Cortex of kidney (tissue), 1 donor: ENCODE data around the gene CEP170B.
"Not testable (repeated sequence)": the region's sequence is repeated elsewhere in the genome, so short reads cannot be mapped to it uniquely, and the experiment has no call there.

ENCODE experiments used
- DNase-seq: peaks from one replicate; lab custom pipeline; 2025; lab: John Stamatoyannopoulos, UW

CEP170B gene

DNA sequence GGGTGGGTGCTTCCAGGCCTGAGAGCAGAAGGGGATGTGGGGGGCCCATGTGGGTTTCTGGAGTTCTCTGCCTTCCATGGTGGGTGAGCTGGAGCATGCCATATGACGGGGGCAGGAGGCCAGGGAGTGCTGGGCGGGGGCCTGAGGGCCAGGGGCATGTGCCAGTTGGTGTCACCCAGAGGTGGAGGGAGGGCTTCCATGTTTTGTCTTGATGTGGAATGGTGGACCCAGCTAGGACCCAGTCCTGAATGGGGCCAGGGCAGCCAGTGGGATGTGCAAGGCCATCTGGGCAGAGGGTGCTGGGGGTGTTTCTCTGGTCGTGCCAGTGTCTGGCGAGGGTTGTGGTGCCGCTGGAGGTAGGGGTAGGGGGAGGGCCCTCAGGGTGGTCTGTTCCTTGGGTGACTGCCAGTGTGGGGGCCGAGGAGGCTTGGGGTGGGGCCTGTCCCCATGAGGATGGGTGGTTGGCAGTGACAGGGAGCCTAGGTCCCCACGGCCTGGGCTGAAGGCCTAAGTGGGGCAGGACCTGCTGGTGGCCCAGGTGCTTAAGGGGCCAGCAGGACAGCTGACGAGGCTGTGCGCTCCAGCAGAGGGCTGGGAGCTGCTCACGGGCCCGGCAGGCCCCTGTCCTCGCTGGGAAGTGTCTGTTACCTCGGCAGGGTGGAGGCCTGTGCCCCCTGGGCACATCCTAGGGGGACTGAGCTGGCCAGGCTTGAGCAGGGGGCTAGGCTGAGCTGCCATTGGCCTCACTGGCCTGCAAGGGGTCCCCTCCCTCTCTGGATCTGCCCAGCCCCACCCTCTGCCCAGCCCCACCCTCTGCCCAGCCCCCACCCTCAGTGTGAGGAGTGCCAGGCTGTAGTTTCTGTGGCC, 26.8 kb downstream of the CEP170B start:
- no peak for DNase-seq

DNA sequence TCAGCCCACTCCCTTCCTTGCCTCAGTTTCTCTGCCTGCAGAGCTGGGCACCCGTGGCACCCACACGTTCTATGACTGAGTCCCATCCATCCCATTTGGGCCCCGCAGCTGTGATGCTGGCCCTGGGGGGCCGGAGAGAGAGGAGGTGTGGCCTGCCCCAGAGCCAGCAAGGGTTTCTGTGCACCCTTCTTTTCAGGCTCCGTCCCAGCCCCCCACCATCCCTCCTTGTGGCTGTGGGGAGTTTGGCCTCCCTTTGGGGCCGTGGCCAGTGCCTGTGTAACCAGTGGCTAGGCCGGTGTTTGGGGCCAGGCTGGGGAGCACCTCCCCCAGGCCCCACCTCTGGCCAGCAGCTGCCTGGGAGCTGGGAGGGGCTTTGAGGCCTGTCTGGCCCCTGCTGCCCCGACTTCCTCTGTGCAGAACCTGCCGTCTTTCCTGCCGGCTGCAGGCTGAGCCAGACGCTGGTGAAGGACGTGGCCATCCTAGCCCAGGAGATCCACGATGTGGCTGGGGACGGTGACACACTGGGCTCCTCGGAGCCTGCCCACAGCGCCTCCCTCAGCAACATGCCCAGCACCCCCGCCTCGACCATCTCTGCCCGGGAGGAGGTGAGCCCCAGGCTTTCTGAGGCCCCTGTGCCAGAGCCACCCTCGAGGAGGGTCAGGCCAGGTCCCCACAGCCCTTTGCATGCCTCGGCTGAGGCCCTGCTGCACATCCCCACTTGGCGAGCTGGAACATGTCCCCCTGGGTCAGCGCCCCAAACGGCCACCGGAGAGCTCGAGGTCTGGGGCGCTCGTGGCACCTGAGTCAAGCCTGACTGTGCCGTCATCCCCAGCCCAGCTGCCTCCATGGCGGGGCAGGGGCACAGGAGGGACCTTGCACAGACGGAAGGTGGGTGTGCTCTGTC, 27.7 kb downstream of the CEP170B start:
- DNase-seq: no peak

DNA sequence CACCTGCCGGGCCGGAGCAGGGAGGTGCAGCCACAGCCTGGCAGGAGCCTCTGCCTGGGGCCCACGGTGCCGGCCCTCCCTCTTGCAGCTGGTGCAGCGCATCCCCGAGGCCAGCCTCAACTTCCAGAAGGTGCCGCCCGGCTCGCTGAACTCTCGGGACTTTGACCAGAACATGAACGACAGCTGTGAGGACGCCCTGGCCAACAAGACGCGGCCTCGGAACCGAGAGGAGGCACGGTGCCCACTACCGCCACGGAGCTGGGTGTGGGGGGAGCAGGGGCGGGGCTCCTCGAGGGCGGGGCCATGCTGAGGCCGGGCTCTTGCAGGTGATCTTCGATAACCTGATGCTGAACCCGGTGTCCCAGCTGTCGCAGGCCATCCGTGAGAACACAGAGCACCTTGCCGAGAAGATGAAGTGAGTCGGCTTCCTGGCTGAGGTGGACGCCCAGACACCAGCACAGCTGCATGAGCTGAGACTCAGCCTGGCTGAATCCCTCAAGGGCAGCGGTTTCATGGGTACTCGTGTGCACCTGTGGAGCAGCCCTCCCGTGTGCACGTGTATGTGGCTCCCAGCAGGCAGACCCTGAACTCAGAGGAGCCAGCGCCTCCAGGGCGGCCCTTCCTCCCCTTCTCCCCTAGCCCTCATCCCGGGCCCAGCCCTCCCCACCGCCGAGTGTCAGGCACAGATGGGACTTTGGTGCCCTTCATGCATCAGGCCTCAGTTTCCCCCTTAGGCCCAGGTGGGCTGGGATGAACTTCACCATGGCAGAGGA, 28.6 kb downstream of the CEP170B start:
- DNase-seq: no peak

DNA sequence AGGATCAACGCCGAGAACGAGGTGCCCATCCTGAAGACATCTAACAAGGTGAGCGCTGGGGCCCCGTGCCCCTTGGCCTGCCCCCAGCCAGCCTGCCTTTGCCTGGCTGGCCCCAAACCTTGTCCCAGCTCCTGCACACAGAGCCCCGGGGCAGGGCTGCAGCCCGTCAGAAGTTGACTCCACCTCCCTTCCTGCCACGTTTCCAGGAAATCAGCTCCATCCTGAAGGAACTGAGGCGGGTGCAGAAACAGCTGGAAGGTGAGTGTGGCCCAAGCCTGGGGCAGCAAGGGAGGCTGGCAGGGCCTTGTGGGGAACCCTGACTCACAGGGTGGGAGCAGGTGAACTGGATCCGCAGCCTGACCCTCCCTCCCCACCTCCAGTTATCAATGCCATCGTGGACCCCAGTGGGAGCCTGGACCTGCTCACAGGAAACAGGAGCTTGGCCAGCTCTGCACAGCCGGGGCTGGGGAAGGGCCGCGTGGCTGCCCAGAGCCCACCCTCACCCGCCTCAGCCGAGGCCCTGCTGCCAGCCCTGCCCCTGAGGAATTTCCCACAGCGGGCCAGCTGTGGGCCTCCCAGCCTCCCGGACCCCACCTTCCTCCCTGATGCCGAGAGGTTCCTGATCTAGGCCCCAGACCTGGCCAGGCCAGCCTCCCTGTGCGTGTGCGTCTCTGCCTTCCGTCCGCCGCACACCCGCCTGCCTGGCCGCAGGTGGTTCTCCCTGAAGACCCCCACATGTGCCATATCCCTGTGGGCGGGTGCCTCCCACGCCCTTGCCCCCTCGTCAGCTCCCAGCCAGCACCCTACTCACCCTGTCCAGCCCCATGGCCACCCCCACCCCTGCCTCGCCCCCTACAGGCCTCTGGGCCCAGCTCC, 29.5 kb downstream of the CEP170B start:
- DNase-seq: no peak

DNA sequence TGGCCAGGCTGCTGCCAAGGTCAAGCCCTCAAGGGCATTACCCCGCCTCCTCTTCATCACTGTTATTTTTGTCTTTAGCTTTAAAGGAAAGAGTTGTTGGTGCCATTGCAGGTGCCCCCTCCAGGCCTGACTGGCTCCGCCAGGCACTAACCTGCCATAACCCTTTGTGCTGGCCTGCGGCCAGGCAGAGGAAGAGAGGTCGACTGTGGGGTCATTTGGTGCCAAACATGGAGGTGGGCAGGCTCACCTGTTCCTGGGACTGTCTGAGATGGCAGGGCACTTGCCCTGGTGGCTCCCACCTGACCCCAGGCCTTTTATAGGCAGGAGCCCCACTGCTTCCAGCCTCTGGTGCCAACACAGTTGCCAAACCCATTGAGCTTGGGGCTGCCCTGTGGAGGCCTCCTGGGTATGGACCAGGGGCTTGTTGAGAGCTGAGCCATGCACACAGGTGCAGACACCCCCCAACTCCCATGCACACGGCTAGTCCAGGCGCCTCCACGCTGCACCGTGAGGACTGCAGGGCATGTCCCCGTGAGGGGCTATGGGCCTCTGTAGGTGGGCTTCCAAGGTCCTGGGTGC, 30.2 kb downstream of the CEP170B start:
- DNase-seq: no peak

DNA sequence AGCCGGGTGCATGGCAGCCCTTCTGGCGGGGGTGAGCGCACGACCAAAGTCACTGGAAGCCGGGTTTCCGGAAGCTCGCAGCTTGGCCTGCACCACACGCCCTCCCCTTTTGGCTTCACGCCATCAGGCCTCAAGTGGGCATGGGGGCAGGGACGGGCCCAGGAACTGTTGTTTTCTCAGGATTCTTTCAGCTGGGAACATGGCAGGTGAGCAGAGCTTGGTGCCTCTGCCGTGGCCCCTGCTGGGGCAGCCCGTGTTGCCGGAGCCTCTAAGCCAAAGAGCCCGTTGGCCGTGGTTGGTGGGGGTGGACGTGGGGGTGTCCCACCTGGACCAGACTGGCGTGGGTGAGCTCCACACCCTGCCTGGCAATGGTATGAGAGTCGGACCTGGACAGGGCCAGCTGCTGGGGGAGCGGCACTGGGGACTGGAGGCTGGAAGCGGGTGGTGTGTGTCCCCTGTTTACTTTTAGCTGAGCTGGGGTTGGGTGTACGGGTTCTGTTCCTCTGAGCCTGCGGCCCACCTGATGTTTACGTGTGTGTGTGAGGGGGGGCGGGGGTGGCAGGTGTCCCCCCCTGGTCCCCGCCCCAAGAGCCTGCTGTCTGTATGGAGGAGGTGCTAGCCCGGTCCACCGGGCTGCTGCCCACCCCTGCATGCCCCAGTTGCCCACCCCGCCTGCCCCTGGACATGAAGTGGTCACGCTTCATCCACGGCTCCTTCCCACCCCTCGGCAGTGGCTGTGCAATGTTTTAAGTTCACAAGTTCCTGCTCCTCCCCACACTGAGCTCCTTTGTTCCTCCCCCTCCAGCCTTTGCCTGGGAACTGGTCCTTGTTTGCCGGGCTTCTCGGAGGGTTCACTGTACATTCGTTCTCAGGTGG, 31.0 kb downstream of the CEP170B start:
- DNase-seq: no peak

DNA sequence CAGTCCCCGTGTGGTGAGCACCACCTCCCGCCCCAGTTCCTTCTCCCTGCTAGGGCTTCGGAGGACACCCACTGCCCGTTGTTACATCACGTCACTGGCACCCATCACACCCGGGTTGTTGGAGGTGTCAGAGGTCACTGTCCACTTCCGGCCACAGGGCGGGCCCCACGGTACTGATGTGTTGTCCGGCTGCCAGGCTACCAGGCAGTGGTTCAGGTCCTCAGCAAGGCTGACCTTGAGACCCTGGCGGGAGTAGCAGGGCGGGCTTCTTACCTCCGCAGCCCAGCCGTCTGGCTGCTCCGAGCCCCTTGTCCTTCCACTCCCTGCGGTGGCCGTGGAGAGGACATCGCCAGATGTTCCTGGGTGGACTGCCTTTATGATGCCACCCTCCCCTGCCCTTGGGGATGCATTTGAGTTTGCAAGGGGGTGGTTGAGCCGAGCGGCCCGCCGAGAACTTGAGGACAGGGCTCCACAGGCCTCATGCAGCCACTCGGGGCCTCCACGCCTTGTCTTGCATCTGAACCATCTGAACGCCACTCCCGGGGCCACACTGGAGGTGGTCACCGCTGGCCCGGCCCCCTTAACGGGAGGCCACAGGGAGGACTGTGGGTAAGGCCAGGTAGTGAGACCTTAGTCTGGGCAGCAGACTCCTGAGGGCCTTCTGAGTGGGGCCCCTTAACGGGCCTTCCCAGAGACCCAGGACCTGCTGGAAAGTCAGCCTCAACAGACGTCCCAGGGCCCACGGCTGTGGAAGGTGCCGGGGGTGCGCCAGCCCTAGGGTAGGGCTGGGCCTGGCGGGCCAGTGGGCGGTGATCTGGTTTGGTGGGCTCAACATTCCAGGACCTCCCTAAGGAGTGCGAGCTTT, 32.5 kb downstream of the CEP170B start:
- no peak for DNase-seq

DNA sequence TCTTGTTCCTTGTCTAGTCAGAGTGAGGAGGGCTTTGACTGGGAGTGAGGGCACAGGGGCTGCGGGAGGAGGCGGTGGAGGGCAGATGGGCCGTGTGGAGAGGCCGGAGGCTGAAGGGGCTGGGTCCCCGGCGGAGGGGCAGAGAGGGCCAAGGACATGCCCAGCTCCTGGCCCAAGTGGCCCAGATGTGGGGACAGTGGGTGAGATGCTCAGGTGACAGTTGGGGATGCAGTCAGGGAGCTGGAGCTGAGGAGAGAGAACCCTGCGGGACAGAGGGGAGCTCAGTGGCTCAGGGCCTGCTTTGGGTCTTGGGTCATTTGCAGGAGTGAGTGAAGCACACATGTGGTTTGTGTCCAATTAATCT, 33.1 kb downstream of the CEP170B start:
- no peak for DNase-seq

DNA sequence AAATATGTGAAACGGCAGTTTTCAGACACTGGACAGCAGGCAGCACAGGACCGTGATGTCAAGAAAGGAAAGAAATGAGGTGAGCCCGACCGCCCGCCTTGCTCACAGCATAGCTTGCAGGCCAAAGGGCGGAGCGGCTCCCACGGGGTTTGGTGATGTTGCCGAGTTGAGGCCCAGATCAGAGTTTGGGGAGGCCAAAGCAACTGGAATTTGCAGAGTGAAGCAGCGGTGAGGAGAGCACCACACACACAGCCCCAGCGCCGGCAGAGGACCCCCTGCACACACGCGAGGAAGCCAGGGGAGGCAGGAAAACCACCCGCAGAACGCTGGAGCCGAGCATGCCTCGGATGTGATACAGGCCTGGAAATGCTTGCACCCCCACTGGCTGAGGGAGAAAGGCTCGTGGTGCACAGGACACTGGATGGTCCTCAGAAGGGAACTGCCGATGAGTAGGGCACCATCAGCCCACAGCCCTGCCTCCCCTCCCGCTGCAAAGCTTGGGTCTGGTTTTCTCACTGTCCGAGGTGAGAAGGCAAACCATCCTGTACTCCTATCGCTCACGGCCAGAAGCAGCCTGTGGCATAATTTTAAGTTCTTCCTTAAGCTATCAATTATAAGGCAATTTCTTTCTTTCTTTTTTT, 33.9 kb downstream of the CEP170B start:
- DNase-seq: no peak

DNA sequence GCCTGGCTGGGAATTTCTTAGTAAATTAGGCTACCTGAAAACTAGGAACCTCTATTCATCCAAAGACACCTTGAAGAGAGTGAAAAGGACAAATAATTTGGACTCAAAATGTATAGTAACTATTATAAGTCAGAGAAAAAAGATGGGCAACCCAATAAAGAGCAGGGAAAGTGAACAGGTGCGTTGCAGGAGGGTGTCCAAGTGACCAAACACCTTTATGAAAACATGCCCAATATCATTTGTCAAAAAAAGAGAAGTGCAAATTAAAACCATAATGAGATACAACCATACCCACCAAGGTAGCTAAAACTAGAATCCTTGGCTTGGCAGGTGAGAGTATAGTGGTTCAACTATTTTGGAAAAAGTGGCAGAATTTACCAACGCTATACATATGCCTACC, 34.7 kb downstream of the CEP170B start:
- no peak for DNase-seq

DNA sequence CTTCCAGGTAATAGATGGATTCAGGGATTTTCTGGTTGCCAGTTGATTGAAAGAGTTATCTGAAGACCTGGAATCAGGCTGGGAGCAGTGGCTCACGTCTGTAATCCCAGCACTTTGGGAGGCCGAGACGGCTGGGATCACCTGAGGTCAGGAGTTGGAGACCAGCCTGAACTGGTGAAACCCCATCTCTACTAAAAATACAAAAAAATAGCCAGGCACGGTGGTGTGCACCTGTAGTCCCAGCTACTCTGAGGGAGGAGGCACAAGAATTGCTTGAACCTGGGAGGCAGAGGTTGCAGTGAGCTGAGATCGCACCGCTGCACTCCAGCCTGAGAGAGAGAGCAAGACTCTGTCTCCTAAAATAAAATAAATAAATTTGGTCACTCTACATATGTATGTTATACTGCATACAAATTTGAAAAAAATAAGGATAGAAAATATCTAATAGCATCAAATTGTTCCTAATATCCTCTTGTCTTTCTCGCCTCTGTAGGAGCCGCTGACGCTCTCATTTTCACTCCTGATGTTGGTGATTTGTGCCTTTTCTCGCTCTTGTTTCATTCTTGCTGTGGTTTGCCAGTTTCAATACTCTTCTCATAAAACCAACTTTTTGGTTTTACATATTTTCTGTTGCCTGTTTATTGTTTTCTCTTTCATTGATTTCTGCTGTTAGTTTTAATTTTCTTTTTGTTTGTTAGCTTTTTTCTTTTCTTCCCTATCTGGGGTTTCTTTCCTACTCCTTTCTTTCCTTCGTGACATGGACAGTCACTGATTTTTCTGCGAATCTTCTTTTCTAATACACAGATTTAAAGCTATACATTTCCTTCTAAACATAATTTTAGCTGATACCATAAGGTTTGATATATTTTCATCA, 35.8 kb downstream of the CEP170B start:
- no peak for DNase-seq

DNA sequence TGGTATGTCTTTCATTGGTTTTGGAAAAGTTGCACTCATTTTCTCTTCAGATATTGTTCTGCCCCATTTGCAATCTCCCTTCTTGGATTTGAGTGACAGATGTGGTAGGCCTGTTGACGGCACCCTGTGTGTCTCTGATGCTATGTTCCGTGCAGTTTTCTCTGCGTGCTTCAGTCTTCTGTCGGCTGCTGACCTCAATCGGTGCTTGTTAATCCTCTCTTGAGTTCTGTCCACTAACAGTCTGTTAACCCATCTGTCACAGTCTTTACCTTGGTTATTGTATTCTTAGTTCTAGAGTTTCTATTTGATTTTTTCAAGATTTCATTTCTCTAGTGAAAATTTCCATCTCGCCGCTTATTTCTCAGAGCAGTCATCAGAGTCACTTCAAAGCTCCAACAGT, 38.9 kb downstream of the CEP170B start:
- DNase-seq: no peak

DNA sequence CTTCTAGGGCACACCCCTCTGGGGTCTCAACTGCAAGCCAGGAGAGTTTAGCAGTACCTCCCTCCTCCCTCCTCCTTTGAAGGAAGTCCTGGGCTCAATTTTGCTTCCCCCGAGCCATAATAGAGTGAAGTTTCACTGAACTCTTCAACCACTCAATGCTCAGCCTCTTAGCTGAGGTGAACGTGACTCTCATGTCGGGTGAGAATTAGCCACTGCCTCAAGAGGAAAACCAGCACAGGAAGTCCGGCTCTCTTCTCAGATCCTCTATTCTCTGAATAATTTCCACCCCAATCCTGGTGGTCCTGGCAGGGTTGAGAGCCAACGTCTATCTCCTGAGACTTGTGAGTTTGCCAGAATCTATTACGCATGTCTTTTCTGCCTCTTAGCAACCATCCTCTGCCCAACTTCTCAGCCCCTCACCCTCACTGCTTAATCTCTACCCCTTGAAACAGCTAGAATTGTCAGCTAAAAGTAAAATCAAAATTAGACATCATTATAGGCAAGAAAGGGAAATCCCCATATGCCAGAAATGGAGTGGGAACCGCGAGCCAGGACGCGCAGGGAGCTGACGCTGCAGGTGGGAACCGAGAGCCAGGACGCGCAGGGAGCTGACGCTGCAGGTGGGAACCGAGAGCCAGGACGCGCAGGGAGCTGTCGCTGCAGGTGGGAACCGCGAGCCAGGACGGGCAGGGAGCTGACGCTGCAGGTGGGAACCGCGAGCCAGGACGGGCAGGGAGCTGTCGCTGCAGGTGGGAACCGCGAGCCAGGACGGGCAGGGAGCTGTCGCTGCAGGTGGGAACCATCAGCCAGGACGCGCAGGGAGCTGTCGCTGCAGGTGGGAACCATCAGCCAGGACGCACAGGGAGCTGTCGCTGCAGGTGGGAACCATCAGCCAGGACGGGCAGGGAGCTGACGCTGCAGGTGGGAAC, 39.8 kb downstream of the CEP170B start:
- DNase-seq: not testable (repeated sequence)

DNA sequence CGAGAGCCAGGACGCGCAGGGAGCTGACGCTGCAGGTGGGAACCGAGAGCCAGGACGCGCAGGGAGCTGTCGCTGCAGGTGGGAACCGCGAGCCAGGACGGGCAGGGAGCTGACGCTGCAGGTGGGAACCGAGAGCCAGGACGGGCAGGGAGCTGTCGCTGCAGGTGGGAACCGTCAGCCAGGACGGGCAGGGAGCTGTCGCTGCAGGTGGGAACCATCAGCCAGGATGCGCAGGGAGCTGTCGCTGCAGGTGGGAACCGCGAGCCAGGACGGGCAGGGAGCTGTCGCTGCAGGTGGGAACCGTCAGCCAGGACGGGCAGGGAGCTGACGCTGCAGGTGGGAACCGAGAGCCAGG, 40.5 kb downstream of the CEP170B start:
- not testable (repeated sequence) for DNase-seq

DNA sequence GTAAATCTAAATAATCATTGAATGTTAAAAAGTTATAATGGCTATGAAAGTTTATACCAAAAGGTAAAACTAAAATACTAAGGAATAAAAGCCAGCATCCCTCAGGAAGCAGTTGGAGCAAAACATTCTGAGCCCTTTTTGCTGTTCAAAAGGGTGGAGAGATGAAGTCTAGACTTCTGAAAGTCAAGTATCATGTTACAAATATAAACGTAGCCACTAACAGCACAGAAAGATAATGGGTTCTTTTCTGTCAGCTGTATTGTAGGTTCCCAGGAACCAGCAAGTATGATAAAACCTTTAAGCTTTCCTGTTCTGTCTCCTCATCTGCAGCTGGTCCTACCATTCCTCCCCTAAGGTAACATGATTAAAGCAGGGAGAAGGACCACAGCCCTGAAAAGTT, 43.2 kb downstream of the CEP170B start:
- no peak for DNase-seq

DNA sequence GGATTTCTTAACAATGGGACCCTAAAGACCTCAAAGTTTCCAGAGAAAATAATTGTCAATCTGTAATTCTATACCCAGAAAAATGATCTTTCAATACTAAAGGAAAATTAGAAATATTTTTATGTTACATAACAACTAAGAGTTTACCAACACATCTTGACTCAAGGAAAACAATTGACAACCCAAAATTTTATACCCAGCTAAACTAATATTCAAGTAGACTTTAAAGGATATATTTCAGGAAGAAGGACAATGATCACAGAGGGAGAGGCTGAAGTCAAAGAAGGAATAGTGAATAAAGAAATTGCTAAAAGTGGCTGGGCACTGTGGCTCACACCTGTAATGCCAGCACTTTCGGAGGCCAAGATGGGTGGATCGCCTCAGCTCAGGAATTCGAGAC, 47.0 kb downstream of the CEP170B start:
- no peak for DNase-seq
